GM18907 (cell line): Measurements from ENCODE around the gene MROH2A.
A peak's percentile ranks its signal among the peaks of the same experiment; 100 is the strongest.
"Not testable (repeated sequence)": the region's sequence is repeated elsewhere in the genome, so short reads cannot be mapped to it uniquely, and the experiment has no call there.

Source experiments
- ATAC-seq: cut with Tn5 transposase; IDR thresholded peaks from one replicate; pipeline ENCODE4 v1.9.1; 2021; ENCODE audit warnings: mild to moderate bottlenecking, moderate library complexity; ENCODE audit not compliant: unreplicated experiment

Gene MROH2A

GRCh38 chr2:233853353-233853752 lies 75.2 kb downstream of the MROH2A start:
- no peak for ATAC-seq

DNA sequence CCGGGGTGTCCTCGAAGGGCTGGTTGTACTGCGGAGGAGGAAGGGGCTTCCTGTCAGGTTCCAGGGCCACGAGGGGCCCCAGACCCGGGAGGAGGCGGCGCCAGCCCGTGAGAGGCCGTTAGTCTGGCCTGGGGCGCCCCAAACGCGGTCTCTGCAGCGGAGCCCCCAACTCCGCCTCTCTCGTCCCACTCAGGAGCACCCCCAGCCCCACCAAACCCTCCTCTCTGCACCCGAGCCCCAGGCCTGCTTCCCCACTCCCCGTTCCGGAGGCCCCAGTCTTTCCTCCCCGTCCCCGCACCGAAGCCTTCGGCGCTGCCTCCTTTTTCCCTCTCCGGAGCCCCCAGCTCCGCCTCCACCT lies 75.7 kb downstream of the MROH2A start:
- no peak for ATAC-seq

DNA sequence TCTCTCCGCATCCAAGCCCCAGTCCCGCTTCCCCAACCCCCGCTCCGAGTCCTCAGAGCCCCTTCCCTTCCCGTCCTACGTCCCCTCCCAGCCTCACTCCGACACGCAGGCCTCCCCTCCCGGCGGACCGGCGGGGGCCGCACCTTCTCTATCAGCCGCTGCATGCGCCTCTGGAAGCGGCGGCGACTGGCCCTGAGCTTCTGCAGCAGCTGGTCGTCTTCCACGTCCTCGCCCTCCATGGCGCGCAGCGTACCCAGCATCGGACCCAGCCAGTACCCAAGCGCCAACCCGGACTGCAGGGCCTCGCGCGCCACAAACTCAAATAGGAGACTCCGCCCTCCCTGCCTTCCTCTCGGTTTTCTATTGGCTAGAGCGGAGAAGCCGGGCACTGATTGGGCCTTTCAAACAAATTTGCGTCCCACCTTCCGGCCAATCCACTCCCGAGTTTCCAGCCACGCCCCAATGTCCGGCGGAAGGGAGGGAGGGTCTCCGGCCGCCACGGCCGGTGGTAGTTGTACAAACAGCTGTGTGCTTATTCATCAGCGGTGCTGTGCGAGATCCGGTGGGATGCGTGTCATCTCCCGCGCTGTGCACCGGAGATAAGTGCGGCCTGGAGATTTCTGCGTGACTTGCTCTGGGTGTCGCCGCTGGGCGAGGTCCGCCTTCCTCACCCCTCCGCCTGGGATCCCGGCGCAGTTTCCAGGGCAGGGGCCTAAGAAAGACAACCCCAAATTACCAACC lies 76.3 kb downstream of the MROH2A start, which contains the start of gene HJURP:
TSS of gene HJURP (minus strand) at position 295 of the 741 bp plus-strand sequence. CDS start at position 260, 35 bp downstream.
- peak; percentile 97 for ATAC-seq

- no peak for ATAC-seq
Measured at GRCh38 chr2:233855345-233855744, 77.2 kb downstream of the MROH2A start.

GRCh38 chr2:233856184-233856583 lies 78.1 kb downstream of the MROH2A start:
- no peak for ATAC-seq

DNA sequence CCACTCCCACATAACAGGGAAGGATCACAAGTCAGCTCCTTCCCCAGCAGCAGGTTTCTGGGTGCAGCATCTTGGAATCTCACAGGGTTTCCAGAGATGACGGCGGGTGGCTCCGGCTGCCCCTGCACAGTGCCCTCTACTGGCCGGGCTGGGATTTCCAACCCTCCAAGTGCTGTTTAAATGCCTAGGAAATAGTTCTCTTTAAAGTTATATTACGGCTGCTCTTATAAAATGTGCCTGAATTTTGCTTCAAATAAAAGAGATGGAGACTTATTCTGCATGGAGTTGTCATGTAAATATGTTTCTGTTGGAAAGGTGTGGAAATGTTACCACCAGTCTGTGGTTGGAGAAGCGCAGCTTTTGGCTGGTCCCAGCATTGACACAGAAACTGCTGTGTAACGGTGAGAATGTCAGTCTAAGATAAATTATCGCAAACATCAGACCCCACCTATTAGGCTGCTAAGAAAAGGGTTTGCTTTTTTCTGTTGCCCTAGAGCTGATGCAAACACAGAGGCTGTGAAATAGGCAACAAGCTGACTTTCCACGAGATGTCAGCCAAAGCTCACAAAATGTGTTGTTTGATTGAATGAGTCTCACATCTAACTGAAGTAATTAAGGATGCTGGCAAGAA lies 79.5 kb downstream of the MROH2A start:
- ATAC-seq, result no peak

- no peak for ATAC-seq
Measured at GRCh38 chr2:233858331-233858730, 80.2 kb downstream of the MROH2A start.

GRCh38 chr2:233862261-233862768 lies 84.2 kb downstream of the MROH2A start:
- ATAC-seq, result no peak

DNA sequence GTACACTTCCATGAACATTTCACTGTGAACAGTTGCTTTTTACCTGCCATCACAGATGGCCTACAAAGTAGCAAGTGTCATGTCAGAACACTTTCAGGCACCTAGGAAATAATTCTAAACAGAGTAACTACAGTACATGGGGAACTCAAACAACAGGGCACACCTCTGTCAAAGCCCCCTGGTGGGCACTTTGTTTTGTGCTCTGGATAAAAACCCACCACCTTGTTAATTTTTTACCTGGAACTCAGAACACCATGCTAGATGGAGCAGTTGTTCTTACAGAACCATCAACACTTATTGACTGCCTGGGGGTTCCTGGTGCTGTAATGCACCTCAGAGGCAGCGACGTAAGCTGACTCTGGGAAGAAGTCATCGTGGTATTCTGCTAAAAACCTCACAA lies 87.7 kb downstream of the MROH2A start:
- no peak for ATAC-seq

GRCh38 chr2:233866479-233866878 lies 88.3 kb downstream of the MROH2A start:
- no peak for ATAC-seq

GRCh38 chr2:233867993-233868532 lies 89.9 kb downstream of the MROH2A start, which contains the start of gene MSL3B:
Gene MSL3B (minus strand): TSS chr2:233868386.
- ATAC-seq, result no peak

GRCh38 chr2:233871432-233871831 lies 93.3 kb downstream of the MROH2A start:
- no peak for ATAC-seq

GRCh38 chr2:233872125-233872524 lies 94.0 kb downstream of the MROH2A start:
- ATAC-seq, result not testable (repeated sequence)

GRCh38 chr2:233882353-233882752 lies 104.2 kb downstream of the MROH2A start:
- no peak for ATAC-seq
